Effector memory CD8-positive, alpha-beta T cell (primary cell): ENCODE results near the gene JUND.

Experiments used
- ATAC-seq: fragments of 150-1000 bp; cut with Tn5 transposase; replicated peaks from 2 replicates; pipeline ENCODE4 v1.10.0; 2021; ENCODE audit warnings: mild to moderate bottlenecking, moderate library complexity
- DNase-seq, 3 experiments: peaks; one replicate each; pipeline ENCODE4 v3.0.0; 2021
- H3K27ac Mint-ChIP-seq, 2 donors: one replicate each; pipeline ENCODE4 v1.8.0; 2022; ENCODE audit warnings: mild to moderate bottlenecking in 2 of 2, mixed read lengths in 2 of 2, moderate library complexity in 2 of 2
- H3K27me3 Mint-ChIP-seq, 2 donors: one replicate each; pipeline ENCODE4 v1.8.0; 2022; ENCODE audit warnings: mixed read lengths in 2 of 2
- H3K36me3 Mint-ChIP-seq: one replicate; pipeline ENCODE4 v1.8.0; 2022; ENCODE audit warnings: mild to moderate bottlenecking, moderate library complexity, mixed read lengths; ENCODE audit not compliant: insufficient read depth
- H3K4me1 Mint-ChIP-seq, 2 donors: one replicate each; pipeline ENCODE4 v1.8.0; 2022; ENCODE audit warnings: low read depth in 2 of 2, mixed read lengths in 2 of 2
- H3K4me3 Mint-ChIP-seq, 2 donors: one replicate each; pipeline ENCODE4 v1.8.0; 2022; ENCODE audit warnings: mild to moderate bottlenecking in 2 of 2, mixed read lengths in 2 of 2, moderate library complexity in 2 of 2
- H3K9me3 Mint-ChIP-seq, 2 donors: one replicate each; pipeline ENCODE4 v1.8.0; 2022; ENCODE audit warnings: mixed read lengths in 2 of 2

Gene JUND

GRCh38 chr19:18291590-18292461 lies 10.4 kb upstream of the JUND start:
- Mint-ChIP-seq H3K27ac (peak overlapping the region; percentile 89 to 99), H3K9me3 (no peaks in the 10 kb centered on the region), H3K4me3 (peak overlapping the region; percentile 57 to 64), H3K27me3 (no peaks in the 10 kb centered on the region), H3K4me1 (peaks cover 39 to 51% of the 10 kb centered on the region in 2 donors), H3K36me3 (peaks cover 32% of the 10 kb centered on the region)
- DNase-seq: peak; percentile 67 to 72 (median 71)
- peak; percentile 29 for ATAC-seq

- H3K27me3 Mint-ChIP-seq: no peaks in the 10 kb centered on the region
- H3K4me3 Mint-ChIP-seq: peak overlapping the region; percentile 57 to 64
- H3K36me3 Mint-ChIP-seq: peaks cover 34% of the 10 kb centered on the region
- DNase-seq (no peak), ATAC-seq (no peak)
- peaks cover 43 to 57% of the 10 kb centered on the region in 2 donors for H3K4me1 Mint-ChIP-seq
- no peaks in the 10 kb centered on the region for H3K9me3 Mint-ChIP-seq
- peak overlapping the region; percentile 89 to 99 for H3K27ac Mint-ChIP-seq
These were observed 9.7 kb upstream of the JUND start for GRCh38 chr19:18291019-18291524.

DNA sequence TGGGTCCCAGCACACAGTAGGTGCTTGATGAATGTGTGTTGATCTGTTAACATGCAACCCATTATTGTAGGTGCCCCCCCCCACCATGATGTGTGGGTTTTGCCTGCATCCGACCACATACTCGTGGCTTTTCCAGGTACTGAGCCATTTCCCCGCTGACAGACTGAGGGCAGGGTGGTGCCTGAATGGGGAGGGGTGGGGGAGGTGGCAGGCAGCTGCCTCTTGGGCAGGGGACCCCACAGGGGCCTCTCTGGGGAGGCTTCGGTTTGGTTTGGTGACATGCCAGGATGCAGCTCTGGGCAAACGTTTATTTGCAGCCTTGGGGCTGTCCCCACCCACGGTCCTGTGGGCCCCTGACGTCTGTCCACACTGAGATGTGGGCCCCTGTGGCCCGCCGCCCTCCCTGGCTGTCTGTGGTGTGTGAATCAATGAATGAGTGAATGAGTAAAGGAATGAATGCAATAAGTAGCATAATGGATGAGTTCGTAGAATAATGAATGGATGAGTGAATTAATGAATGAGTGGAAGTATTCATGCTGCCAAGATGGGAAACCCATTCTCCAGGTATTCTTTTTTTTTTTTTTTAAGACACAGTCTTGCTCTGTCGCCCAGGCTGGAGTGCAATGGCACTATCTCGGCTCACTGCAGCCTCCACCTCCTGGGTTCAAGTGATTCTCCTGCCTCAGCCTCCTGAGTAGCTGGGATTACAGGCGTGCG lies 9.0 kb upstream of the JUND start:
- peaks cover 45 to 57% of the 10 kb centered on the region in 2 donors for H3K4me1 Mint-ChIP-seq
- no peaks in the 10 kb centered on the region for H3K9me3 Mint-ChIP-seq
- DNase-seq (peak; percentile 76 to 82 (median 81)), ATAC-seq (peak; percentile 65)
- H3K27me3 Mint-ChIP-seq: no peaks in the 10 kb centered on the region
- peak overlapping the region; percentile 57 to 64 for H3K4me3 Mint-ChIP-seq
- H3K36me3 Mint-ChIP-seq: peaks cover 34% of the 10 kb centered on the region
- peak overlapping the region; percentile 89 to 99 for H3K27ac Mint-ChIP-seq

DNA sequence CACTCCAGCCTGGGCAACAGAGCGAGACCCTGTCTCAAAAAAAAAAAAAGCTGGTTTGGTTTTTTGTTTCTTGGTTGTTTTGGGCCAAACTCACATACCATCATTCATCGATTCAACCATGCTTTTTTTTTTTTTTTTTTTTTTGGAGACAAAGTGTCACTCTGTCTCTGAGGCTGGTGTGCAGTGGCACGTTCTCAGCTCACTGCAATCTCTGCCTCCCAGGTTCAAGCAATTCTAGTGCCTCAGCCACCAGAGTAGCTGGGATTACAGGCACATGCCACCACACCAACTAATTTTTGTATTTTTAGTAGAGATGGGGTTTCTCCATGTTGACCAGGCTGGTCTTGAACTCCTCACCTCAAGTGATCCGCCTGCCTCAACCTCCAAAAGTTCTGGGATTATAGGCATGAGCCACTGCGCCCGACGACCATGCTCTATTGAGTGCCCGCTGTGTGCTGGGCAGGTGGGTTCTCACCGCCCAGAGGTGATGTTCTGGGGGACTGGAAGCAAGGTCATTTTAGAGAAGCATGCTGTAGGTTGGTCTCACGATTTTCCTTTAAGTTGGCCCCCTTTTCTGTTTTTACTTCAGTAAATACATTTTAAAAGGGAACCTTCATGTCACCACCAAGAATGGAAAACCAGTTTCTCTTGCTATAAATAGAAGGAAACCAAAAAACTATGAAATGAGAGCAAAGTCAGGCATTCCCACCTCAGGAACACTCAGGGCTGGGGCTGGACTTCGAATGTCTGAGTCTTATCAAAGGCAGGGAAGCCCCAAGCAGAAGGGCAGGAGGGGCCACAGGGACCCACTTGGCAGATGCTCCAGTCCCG lies 8.3 kb upstream of the JUND start:
- Mint-ChIP-seq H3K4me3 (peak overlapping the region; percentile 57 to 64), H3K9me3 (no peaks in the 10 kb centered on the region), H3K4me1 (peaks cover 48 to 58% of the 10 kb centered on the region in 2 donors), H3K36me3 (peaks cover 33% of the 10 kb centered on the region), H3K27ac (peak overlapping the region; percentile 89 to 99), H3K27me3 (no peaks in the 10 kb centered on the region)
- no peak for ATAC-seq
- DNase-seq: no peak

GRCh38 chr19:18287836-18288772 lies 6.7 kb upstream of the JUND start:
- no peaks in the 10 kb centered on the region for H3K27me3 Mint-ChIP-seq

DNA sequence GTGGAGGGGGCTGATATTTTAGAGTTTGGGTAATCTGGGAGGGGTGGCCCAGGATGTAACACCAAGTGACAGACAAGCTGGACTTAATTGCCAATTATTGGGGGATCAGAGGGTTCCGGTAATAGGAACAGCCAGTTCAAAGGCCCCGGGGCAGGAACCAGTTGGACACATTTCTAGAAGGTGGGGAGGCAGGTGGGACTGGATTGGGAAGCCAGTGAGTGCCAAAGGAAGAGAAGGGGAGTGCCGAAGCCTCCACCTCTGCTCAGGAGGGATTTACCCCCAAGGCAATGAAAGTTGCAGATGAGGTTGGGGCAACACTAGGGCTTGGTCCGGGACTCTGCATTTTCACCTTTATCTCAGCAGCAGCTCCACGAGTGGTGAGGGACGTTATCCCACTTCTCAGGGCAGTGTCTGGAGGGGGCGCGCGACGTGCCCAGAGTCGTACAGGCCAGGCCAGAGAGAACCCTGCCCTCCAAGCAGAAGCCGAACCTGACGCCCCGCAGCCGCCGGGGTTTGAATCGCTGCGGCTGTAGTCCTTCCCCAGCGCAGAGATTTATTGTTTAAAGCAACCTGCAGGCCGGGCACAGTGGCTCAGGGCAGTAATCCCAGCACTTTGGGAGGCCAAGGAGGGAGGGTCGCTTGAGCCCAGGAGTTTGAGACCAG lies 5.7 kb upstream of the JUND start:
- Mint-ChIP-seq H3K36me3 (peaks cover 45% of the 10 kb centered on the region), H3K9me3 (no peaks in the 10 kb centered on the region), H3K4me1 (peaks cover 47 to 51% of the 10 kb centered on the region in 2 donors), H3K27ac (no peak overlapping the region), H3K27me3 (no peaks in the 10 kb centered on the region), H3K4me3 (no peak overlapping the region)
- DNase-seq: no peak
- ATAC-seq: no peak

More at GRCh38 chr19:18287836-18288772, 6.7 kb upstream of the JUND start:
- DNase-seq (no peak), ATAC-seq (no peak)
- Mint-ChIP-seq H3K4me1 (peaks cover 41 to 47% of the 10 kb centered on the region in 2 donors), H3K4me3 (no peak overlapping the region), H3K36me3 (peaks cover 35% of the 10 kb centered on the region), H3K9me3 (no peaks in the 10 kb centered on the region), H3K27ac (peak overlapping the region; percentile 53 to 89)

DNA sequence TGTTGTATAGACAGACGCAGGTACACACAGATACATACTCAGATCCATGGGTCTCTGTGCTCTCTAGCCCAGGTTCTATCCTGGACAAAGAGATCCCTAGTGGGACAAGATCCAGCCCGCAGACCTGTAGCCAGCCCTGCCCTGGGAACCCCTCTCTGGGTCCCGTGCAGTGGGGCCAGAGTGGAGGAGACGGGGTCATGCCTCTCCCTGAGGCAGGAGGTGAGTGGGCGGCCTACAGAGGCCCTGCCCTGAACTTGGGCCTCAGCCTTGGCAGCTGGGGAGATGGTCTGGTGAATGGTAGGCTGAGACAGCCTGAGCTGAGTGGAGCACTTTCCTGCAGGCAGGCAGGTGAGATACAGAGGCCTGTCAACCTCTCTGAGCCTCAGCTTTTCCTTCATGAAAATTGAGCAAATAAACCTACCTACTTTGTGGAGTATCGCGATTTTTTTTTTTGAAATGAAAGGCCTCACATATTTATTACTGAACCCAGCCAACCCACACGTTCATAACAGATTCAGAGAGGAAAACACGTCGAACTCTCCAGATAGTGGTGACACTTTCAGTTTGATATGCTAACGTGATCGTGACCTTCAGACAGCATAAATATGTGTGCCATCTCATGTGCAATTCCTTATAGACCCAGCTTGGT lies 3.4 kb upstream of the JUND start:
- H3K9me3 Mint-ChIP-seq: no peaks in the 10 kb centered on the region
- ATAC-seq (no peak), DNase-seq (peak in 1 of 3 experiments; percentile 10)
- H3K4me1 Mint-ChIP-seq: peaks cover 34 to 41% of the 10 kb centered on the region in 2 donors
- peak overlapping the region; percentile 22 to 51 for H3K4me3 Mint-ChIP-seq
- H3K27me3 Mint-ChIP-seq: no peaks in the 10 kb centered on the region
- peak overlapping the region; percentile 69 to 90 for H3K27ac Mint-ChIP-seq
- H3K36me3 Mint-ChIP-seq: peaks cover 51% of the 10 kb centered on the region

GRCh38 chr19:18283338-18283737 lies 1.9 kb upstream of the JUND start:
- Mint-ChIP-seq H3K4me3 (peak overlapping the region; percentile 29 to 57), H3K9me3 (no peaks in the 10 kb centered on the region), H3K4me1 (peaks cover 40 to 49% of the 10 kb centered on the region in 2 donors), H3K36me3 (peaks cover 58% of the 10 kb centered on the region), H3K27me3 (no peaks in the 10 kb centered on the region), H3K27ac (peak overlapping the region; percentile 56 to 100)
- ATAC-seq (no peak), DNase-seq (no peak)

DNA sequence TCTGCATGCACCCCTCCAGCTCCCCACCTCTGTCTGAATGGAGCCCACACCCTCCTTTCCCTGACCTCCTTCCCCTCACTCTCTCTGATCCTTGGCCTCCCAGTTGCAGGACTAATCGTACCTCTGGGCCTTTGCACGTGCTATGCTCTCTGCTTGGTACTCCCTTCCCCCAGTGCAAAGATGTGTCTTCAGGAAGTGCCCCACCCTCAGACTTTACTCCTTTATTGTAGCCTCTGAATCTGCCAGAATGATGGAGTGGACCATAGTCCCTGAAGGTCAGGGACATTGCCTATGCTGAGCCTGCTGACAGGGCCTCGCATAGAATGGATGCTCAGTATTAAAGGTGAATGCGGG lies 1.3 kb upstream of the JUND start:
- H3K27me3 Mint-ChIP-seq: no peaks in the 10 kb centered on the region
- ATAC-seq: no peak
- peak overlapping the region; percentile 87 to 90 for H3K4me3 Mint-ChIP-seq
- no peaks in the 10 kb centered on the region for H3K9me3 Mint-ChIP-seq
- peak in 1 of 3 experiments; percentile 6 for DNase-seq
- peak overlapping the region; percentile 100 for H3K27ac Mint-ChIP-seq
- H3K4me1 Mint-ChIP-seq: peaks cover 45 to 51% of the 10 kb centered on the region in 2 donors
- peaks cover 64% of the 10 kb centered on the region for H3K36me3 Mint-ChIP-seq

GRCh38 chr19:18282021-18282787 lies 782 bp upstream of the JUND start:
- no peaks in the 10 kb centered on the region for H3K9me3 Mint-ChIP-seq
- H3K36me3 Mint-ChIP-seq: peaks cover 70% of the 10 kb centered on the region
- ATAC-seq (no peak), DNase-seq (no peak)
- peak overlapping the region; percentile 100 for H3K27ac Mint-ChIP-seq
- peak overlapping the region; percentile 87 to 90 for H3K4me3 Mint-ChIP-seq
- no peaks in the 10 kb centered on the region for H3K27me3 Mint-ChIP-seq
- H3K4me1 Mint-ChIP-seq: peaks cover 45 to 54% of the 10 kb centered on the region in 2 donors
